Mucosa of descending colon (tissue), 3 donors: ENCODE data around the gene SCN5A. TPM values are rescaled to one million over a fixed set of nuclear protein-coding genes. Genes with fewer than 3 reads are reported as not detected.

Experiments used
- ATAC-seq: fragments of 200-7000 bp; cut with Tn5 transposase; one replicate; pipeline ENCODE4 v1.9.1; 2020; ENCODE audit warnings: mild to moderate bottlenecking, moderate library complexity
- DNase-seq, 3 donors: peaks; one replicate each; pipeline ENCODE4 v3.0.0-alpha.2; 2020
- H3K36me3 ChIP-seq: fragments of 200-600 bp; one replicate; pipeline ENCODE4 v1.8.0; 2021; ENCODE audit warnings: low read depth, mild to moderate bottlenecking
- H3K4me1 ChIP-seq: fragments of 200-600 bp; one replicate; pipeline ENCODE4 v1.8.0; 2021; ENCODE audit warnings: low read depth, mild to moderate bottlenecking
- H3K4me3 ChIP-seq: fragments of 200-600 bp; one replicate; pipeline ENCODE4 v1.8.0; 2021; ENCODE audit warnings: mild to moderate bottlenecking
- H3K9me3 ChIP-seq: fragments of 200-600 bp; one replicate; pipeline ENCODE4 v1.8.0; 2021; ENCODE audit warnings: mild to moderate bottlenecking
- intact Hi-C, 2 donors: fragments of 100-400 bp; cut with DNase I in 1 of 2; cut with micrococcal nuclease in 1 of 2; formaldehyde crosslinking; loops; one replicate each; pipeline versions ENCODE4 v1.11.0 to v1.11.1; 2022; cut with DNase I, micrococcal nuclease
- total RNA-seq, 3 donors: library from RNA; stranded (reverse); fragmentation: NEBNext Ultra II Directional in 2 of 3; extraction: Animal tissue kit (Norgen Biotek cat#: 25700) in 2 of 3; gene quantifications; one replicate each; pipeline versions ENCODE4 v1.2.1 to v1.2.4, GENCODE V29; 2021 to 2023
- TF ChIP-seq, protein P1 (sequence below): fragments of 200-600 bp; IDR thresholded peaks from one replicate; pipeline ENCODE4 v1.8.0; 2022; ENCODE audit warnings: antibody characterized with exemption, mild to moderate bottlenecking
- donor health status: DM: no; HTN: no; CAD: no; lungs with moderate emphysema.
- donor health status: DM: no; HTN: no; CAD: no.
- donor health status: DM: no; HTN: yes; CAD: no.

Gene SCN5A
- total RNA-seq, 3 donors from 2014 or later: 0.31 to 1.3 (median 0.32) TPM

DNA sequence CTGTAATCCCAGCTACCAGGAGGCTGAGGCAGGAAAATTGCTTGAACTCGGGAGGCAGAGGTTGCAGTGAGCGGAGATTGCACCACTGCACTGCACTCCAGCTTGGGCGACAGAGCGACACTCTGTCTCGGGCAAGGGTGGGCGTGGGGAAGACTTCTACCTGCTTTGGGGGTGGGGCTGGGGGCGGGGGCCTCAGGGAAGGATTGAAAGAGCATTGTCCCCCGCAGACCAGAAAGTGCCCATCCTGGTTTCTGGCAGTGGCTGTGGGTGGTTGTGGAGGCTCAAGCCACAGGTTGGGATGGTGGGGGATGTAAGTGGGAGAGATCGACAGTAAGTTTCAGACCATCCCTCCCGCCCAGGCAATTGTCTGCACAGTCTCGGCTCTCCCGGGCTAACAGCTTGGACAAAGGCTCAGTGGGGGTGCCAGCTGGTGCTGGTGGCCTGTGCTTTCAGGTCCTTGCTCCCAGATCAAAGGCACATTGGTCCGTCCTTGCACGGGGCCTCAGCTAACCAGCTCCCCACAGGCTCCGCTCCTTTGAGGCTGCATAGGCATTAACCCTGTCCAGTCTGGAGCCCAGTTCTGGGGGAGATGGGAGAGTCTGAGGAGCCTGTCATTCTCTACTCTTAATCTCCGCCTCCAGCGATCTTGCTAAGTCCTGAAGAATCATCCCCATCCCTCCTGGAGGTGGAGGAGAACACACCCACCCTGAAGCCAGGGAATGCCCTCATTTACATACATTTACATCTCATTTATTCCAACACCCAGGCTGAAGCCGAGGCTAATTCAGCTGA lies 8.6 kb downstream of the SCN5A start:
- H3K36me3 ChIP-seq: no peaks in the 10 kb centered on the region
- no peaks in the 10 kb centered on the region for H3K9me3 ChIP-seq
- H3K4me3 ChIP-seq: no peak overlapping the region
- intact Hi-C loops: no loop called here
- DNase-seq: no peak
- H3K4me1 ChIP-seq: no peaks in the 10 kb centered on the region
- TF ChIP-seq, protein P1, sequence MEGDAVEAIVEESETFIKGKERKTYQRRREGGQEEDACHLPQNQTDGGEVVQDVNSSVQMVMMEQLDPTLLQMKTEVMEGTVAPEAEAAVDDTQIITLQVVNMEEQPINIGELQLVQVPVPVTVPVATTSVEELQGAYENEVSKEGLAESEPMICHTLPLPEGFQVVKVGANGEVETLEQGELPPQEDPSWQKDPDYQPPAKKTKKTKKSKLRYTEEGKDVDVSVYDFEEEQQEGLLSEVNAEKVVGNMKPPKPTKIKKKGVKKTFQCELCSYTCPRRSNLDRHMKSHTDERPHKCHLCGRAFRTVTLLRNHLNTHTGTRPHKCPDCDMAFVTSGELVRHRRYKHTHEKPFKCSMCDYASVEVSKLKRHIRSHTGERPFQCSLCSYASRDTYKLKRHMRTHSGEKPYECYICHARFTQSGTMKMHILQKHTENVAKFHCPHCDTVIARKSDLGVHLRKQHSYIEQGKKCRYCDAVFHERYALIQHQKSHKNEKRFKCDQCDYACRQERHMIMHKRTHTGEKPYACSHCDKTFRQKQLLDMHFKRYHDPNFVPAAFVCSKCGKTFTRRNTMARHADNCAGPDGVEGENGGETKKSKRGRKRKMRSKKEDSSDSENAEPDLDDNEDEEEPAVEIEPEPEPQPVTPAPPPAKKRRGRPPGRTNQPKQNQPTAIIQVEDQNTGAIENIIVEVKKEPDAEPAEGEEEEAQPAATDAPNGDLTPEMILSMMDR: no peak
- no peak for ATAC-seq

DNA sequence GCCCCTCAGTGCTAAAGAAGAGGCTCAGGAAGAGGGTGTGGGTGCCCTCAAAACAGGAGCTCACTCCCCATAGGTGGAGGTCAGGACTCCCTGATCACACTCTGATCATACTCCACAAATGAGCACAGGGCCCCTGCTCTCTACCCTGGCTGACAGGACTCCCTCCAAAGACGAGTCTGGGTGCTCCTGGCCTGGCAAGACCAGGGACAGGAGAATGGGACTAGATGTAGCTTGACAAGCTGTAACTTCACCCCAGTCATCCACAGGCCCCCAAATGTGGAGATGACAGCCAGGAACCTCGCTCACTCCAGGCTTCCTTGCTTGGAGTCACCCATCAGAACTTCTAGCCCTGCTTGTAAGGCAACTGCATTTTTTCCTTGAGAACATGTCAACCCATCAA lies 11.1 kb downstream of the SCN5A start:
- ATAC-seq: no peak
- no peak for DNase-seq
- H3K36me3 ChIP-seq: no peaks in the 10 kb centered on the region
- H3K4me1 ChIP-seq: no peaks in the 10 kb centered on the region
- no peak overlapping the region for H3K4me3 ChIP-seq
- TF ChIP-seq, protein P1: no peak
- H3K9me3 ChIP-seq: no peaks in the 10 kb centered on the region
- intact Hi-C loops: no loop called here

DNA sequence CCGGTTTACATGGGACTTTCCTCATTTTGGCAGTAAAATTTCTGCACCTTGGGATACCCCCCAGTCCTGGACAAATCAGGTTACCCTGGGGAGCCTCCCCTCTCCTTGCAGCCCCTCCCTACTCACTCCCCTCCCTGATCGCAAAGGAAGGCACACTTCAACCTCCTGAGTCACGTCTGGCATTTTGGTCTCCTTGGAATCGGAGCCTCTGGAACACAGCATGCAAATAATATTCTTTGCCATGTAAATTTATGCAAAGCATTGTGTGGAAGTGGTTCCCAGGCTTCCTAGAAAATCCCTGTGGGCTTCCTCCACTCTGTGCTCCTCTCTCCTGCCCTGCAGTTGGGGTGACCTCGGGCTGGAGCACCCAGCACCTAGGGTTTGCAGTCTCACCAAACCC lies 11.6 kb downstream of the SCN5A start:
- H3K4me3 ChIP-seq: no peak overlapping the region
- TF ChIP-seq, protein P1: no peak
- no peaks in the 10 kb centered on the region for H3K4me1 ChIP-seq
- intact Hi-C loops: no loop called here
- H3K36me3 ChIP-seq: no peaks in the 10 kb centered on the region
- ATAC-seq (no peak), DNase-seq (no peak)
- H3K9me3 ChIP-seq: no peaks in the 10 kb centered on the region

DNA sequence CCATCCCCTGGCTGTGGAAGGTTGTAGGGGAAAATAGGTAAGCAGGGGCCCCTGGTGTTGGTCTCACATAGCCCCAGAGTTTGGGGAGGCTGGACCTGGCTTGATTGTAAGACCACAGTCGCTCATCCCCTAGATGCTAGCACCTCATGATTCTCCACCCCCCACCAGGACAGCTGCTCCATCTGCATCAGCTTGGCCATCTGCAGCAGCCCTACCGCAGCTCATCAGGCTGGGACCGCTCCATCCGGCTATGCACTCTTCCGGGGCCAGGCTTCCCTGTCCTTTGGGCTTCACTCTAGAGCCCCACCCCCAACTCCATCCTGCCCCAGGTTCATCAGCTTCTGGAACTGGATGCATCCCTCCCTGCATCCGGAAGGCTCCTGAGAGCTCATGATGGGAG lies 12.6 kb downstream of the SCN5A start:
- DNase-seq (no peak), ATAC-seq (no peak)
- H3K9me3 ChIP-seq: no peaks in the 10 kb centered on the region
- no peaks in the 10 kb centered on the region for H3K4me1 ChIP-seq
- intact Hi-C loops: no loop called here
- no peak overlapping the region for H3K4me3 ChIP-seq
- no peaks in the 10 kb centered on the region for H3K36me3 ChIP-seq
- TF ChIP-seq, protein P1: no peak

DNA sequence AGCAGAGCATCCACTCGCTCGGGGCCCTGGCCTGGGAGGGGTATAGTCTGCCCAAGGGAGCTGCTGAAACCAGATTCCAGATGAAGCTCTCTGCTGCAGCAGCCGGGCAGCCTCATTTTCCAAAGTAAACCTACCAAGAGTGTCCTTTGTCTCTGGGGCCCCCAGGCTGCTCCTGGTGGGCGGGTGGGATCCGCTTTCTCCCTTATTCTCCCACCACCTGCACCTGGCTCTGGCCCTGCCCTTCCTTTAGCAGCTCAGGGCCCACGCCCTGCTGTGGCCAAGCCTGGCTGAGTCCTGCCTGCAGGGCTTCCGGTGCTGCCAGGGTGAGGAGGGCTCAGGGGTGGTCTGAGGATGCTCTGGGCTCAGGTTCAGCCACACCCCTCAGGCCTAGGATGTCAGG lies 13.0 kb downstream of the SCN5A start:
- ATAC-seq (no peak), DNase-seq (no peak)
- TF ChIP-seq, protein P1: no peak
- intact Hi-C loops: no loop called here
- no peaks in the 10 kb centered on the region for H3K9me3 ChIP-seq
- no peaks in the 10 kb centered on the region for H3K36me3 ChIP-seq
- H3K4me1 ChIP-seq: no peaks in the 10 kb centered on the region
- H3K4me3 ChIP-seq: no peak overlapping the region
